Retinal pigment epithelial cell (primary cell): Measurements from ENCODE around the gene BICRAL.
A peak's percentile ranks its signal among the peaks of the same experiment; 100 is the strongest.
"Not testable (repeated sequence)": the region's sequence is repeated elsewhere in the genome, so short reads cannot be mapped to it uniquely, and the experiment has no call there.

Experiments
- DNase-seq: peaks from one replicate; pipeline ENCODE4 v3.0.0-alpha.2; 2010; ENCODE audit warnings: low read depth
- H3K4me3 ChIP-seq: 2 replicates; pipeline ENCODE4 v1.5.1; 2011; ENCODE audit warnings: mild to moderate bottlenecking, low read length, control low read depth, moderate library complexity
- CTCF ChIP-seq: conservative IDR thresholded peaks from 2 replicates; pipeline ENCODE4 v1.5.1; 2011; ENCODE audit warnings: low read depth, low read length, control low read depth, inconsistent platforms

The BICRAL gene

GRCh38 chr6:42877695-42878094, 95.8 kb downstream of the BICRAL start:
- no peak overlapping the region for H3K4me3 ChIP-seq
- TF ChIP-seq CTCF: no peak
- DNase-seq: no peak

- peak within 1 kb of the TSS; percentile 94 for H3K4me3 ChIP-seq
- no peak for TF ChIP-seq CTCF
- peak; percentile 71 for DNase-seq
Observed at GRCh38 chr6:42879372-42880239, 97.8 kb downstream of the BICRAL start, which contains the start of gene RPL7L1. Gene RPL7L1, plus strand, starts transcription at chr6:42879616. Its CDS starts 295 bp downstream, at chr6:42879911.

- not testable (repeated sequence) for DNase-seq
- H3K4me3 ChIP-seq: peak overlapping the region; percentile 94
Observed at GRCh38 chr6:42880240-42880817, 98.5 kb downstream of the BICRAL start.

GRCh38 chr6:42880871-42881270, 99.0 kb downstream of the BICRAL start:
- peak overlapping the region; percentile 94 for H3K4me3 ChIP-seq
- not testable (repeated sequence) for DNase-seq

GRCh38 chr6:42885702-42886101, 103.8 kb downstream of the BICRAL start:
- no peak for TF ChIP-seq CTCF
- no peak for DNase-seq
- no peak overlapping the region for H3K4me3 ChIP-seq

GRCh38 chr6:42888201-42888600, 106.3 kb downstream of the BICRAL start:
- H3K4me3 ChIP-seq, DNase-seq: not testable (repeated sequence)

- H3K4me3 ChIP-seq: peak overlapping the region; percentile 95
- TF ChIP-seq CTCF: no peak
- peak; percentile 26 for DNase-seq
Observed at GRCh38 chr6:42889815-42890214, 108.0 kb downstream of the BICRAL start.

GRCh38 chr6:42890311-42891198, 108.7 kb downstream of the BICRAL start:
- TF ChIP-seq CTCF: no peak
- peak; percentile 88 for DNase-seq
- peak overlapping the region; percentile 95 for H3K4me3 ChIP-seq
